CD4-positive, alpha-beta T cell treated with Interferon alpha-2 for 1 hour (primary cell): ENCODE measurements around the gene JAKMIP1.

Experiments used
- DNase-seq, 2 donors: peaks; one replicate each; pipeline ENCODE4 v3.0.0-alpha.2; 2020 to 2022

Gene JAKMIP1

DNA sequence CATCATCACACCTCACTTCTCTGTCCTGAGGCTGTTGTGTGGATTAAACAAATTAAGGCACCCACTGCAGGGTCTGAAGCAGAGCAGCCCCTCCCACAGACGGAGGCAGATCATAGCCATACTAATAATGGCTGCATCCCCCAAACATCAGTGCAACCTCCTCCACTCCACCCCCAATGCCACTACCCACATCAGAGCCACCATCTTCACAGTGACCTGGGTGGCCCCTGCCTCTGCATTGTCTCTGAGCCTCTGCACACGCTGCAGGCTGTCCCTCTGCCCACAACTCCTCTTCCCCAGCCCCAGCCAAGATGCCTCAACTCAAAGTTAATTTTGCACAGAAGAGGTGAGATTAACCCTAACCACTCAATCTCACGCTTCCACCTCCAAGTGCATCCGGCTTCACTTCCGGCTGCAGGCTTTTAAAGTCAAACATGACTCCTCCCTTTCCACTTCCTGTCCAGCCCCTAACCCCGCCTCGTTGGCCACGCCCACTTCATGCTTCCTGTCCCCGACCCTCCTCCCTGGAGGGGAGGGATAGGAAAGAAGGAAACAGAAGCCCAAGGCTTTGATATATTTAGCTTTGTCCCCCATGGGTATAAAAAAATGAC lies 22.7 kb downstream of the JAKMIP1 start:
- peak; percentile 42 to 81 for DNase-seq

DNA sequence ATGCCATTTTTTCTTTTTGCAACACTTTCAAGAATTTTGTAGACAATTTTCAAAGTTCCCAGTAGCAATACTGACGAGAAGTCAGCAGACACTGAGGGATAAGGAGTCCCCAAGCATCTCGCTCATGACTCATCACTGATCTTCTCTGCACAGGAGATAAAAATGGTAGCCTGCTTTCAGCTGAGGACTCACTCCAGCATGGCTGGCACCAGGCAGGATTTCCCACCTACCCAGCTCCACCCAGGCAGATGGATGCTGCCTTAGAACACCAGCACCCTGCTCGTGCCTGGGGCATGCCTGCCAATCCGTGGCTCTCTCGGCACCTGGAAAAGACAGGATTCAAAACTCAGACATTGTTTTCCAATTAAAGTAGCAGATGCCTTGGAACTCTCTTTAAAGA lies 24.9 kb downstream of the JAKMIP1 start:
- no peak for DNase-seq

DNA sequence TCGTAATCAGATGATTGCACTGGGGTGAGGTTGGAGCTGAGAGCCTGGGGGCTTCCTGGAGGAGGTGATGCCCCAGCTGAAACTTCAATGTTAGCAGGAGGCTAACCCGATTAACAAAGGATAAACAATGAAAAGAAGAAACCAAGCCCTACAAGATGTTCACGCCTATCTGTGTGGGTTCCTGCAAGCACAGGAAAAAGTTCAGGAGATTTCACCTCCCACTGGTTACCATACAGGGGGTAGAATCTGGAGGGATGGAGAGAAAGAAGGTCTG lies 27.5 kb downstream of the JAKMIP1 start:
- no peak for DNase-seq

DNA sequence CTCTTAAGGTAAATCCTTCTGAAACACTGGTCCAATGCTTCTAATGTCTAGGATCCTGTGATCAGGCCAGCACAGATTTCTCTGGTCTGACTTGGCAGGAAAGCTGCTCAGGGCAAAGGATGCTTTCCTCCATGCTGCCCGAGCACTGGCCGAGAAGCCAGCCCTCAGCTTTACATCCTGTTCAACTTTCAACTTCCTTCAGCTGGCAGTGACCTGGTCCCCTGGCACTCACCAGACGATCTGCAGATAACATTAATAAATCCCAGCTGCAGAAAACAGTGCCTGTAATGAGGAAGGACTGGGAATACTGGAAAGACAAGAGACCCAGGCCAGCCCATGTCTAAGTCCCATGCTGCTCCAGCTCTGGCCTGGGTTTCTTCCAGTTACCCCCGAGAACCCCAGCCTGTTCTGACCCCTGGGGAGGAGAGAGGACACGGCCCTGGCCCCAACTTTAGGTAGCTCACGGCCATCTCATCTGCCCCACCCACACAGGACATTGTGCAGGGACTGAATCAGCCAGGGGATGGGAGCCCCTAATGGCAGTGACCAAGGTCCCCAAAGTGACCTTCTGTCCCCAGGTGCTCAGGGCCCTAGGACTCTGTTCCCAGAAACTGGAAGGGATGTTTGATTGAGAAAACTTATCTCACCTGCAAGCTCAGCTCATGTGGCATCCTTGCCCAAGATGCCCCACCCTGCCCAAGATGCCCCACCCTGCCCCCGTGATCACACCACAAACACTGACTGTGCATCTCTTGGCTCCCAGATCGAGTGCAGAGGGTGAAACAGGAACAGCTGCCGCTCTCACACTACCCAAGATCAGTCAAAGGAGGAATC lies 28.0 kb downstream of the JAKMIP1 start:
- peak in 1 of 2 donors; percentile 53 for DNase-seq

DNA sequence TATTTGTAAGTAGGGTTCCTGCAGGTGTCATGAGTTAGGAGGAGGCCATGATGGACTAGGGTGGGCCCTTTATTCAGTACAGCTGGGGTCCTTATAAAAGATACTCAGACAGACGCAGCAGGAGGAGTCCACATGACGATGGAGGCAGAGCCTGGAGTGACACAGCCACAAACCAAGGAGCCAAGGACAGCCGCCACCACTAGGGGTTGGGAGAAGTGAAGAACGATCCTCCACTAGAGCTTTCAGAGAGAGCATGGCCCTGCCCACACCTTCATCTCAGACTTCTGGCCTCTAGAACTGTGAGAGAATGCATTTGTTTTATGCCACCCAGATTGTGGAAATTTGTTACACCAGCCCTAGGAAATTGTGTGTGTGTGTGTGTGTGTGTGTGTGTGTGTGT lies 31.1 kb downstream of the JAKMIP1 start:
- no peak for DNase-seq

DNA sequence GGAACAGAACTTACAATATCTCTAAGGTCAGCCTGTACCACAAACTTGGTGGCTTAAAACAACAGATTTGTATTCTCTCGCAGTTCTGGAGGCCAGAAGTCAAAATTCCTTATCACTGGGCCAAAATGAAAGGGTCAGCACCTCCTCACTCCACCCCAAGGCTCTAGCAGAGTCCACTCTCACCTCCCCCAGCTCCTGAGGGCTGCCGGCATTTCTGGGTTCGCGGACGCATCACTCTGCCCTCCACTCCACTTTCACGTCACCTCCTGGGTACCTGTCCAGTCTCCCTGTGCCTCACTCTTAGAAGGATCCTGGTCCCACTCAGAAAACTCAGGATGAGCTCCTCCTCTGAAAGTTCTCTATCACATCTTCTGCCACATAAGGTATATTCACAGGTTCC lies 34.6 kb downstream of the JAKMIP1 start:
- no peak for DNase-seq

DNA sequence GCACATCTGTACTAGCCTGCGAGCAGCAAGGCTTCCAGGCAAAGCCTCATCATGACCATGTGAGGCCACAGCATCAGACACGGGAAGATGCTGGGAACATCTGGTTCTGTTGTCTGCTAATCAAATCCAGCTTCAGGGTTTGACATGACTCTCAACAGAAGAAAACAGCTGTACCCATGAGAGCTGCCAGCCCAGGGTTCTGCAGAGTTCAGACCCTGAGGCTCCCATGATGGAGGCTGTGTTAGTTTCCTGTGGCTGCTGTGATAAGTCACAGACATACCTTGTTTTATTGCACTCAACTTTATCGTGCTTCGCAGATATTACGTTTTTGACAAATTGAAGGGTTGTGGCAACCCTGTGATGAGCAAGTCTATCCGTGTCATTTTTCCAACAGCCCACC lies 37.5 kb downstream of the JAKMIP1 start:
- no peak for DNase-seq

DNA sequence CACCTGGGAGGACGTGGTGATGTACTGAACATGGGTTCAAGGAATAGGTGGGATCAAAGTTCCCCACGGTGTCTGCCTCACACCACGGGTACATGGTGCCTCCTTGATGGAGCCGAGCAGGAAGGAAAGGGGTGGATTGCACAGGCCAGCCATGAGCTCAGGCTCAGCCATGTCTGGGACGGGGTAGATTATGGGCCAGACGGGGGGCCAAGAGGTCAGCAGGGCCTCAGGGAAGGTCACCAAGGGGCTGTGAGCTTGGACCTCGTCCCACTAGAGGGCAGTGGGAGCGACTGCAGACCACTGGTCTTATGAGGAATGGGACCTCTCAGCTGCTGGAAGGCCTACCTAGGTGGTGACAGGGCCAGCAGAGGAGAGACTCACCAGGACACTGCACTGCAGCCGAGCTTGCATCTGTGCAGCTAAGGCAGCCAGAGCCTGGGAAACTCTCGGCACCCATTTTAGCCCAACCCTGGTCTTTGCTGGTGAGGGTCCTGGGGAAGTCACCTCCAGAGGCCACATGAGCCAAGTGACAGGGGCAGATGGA lies 38.4 kb downstream of the JAKMIP1 start:
- DNase-seq = no peak

DNA sequence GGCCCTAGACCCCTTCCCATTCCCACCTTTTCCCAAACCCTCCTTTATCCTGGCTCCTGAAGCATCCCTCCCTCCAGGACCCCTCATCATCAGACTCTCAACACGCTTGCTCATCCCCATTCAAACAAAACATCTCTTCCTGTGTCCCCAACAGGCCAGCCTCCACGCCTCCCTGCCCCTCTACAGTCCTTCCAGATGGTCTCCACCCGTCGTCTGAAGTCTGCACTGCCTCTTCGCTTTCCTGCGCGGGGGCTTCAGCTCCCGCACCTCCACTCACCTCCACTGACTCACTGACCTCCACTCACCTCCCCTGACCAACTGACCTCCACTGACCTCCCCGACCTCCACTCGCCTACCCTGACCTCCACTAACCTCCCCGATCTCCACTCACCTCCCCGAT lies 39.8 kb downstream of the JAKMIP1 start:
- no peak for DNase-seq

DNA sequence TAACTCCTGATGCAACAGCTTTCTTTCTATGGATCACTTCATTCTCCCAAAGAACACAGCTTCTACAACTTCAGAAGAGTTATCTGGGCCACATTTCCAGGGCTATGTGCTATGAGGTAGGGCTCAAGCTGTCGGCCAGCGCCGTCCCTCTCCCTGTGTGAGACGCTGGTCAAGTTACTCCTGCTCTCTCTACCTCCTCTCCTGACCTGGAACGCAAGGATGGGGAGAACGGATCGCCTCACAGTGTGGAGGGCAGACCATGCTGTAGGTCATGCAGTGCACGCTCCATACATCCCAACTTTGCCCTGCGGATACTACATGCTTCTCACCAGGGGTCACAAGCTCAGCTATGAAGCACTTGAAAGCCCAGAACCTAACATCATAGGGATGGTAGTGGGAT lies 42.4 kb downstream of the JAKMIP1 start:
- DNase-seq = no peak

DNA sequence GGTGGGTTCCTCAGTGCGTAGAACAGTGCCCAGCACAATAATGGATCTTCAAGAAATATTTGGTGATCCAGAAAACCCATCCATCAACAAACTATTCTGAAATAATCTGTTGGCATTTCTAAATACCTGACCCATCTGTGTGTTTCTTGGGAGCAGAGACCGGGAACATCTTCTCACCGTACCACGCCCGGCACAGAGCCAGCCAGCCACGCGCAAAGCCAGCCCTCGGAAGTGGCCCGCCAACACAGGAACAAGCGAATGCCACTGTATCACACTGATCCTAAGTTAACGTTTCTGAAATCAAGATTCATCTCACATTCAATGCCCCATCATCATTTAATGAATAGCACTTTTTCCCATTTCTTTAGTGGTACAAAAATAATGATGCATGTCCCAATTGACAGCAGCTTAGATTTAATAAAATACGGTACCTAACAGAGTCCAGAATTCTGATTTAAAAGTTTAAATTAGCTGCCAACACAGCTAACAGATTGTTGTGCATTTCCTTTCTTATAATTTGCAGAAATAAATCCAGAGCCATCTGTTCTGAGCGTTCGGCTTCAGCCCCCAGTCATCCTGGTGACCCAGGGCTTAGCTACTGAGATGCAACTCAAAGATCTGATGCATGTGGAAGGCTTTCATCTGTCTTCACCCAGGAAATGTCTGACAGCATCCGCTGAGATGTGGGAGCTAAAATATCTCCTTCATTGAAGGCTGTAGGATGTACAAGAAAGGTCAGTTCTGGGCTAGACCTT lies 44.2 kb downstream of the JAKMIP1 start:
- no peak for DNase-seq

DNA sequence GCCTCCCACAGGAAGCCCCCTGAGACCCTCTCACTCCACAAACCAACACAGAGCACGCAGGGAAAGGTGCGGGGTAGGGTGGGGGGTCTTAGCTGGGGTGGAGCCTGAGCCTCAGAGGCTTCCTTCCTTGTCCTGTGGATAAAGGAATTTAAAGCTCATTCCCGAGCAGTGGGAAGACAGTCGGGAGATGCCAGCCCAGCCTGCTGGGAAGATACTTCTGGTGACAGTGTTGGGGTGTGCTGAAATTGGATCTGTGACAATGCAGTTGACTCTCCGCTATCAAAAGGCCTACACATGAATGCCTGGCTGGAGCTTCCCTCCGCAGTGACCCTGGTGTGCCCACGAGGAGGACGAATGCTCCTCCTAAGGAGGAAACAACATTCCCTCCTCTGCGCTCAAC lies 45.5 kb downstream of the JAKMIP1 start:
- DNase-seq = no peak

DNA sequence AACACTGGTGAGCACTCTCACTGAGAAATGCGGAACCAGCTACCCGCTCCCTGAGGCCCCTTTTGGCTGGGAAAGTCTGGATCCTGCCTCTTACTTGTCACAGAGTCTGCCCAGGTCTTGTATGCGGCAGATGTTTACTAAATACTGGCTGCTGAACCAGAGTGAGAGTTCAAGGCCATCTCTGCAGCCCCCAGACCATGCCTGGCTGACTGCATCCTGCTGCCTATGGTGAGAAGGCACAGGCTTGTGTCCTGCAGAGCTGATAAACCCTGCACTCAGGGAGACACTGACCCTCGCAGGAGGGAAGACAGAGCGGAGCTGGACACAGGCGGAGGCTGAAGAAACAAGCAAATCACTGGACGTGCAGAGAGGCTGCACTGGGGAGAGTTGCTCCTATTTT lies 46.5 kb downstream of the JAKMIP1 start:
- no peak for DNase-seq

DNA sequence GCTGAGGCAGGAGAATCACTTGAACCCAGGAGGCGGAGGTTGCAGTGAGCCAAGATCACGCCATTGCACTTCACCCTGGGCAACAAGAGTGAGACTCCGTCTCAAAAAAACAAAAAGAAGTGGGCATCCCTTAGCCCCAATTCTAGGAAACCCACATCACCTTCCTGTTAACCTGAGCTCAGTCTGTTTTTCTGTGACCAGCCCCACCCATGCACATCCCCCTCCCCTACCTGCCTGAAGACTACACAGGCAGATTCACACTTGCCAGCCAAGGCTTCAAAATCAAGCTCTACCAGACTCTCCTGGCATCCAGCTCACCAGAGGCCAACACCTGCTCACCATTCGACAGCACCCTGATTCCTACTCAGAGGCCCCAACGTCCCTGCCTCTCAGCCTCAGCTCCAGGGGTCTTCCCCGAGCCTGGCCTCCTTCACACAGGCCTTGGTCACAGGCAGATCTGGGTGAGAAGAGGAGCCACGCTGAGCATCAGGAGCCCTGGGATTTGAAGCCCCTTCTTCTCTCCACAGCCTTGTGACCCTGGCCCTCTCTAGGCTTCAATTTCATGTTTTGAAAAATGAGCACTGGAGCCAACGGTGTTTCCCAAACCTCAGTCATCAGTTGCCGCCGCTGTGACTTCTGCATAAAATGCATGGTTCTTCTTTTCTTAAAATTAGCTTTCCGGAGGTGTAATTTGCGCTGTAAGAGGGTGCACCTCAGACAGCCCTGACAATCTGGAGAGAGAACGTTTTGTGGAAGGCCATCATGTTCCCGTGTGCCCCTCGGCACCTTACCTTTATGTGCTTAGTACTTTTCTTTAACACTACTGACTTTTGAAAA lies 47.3 kb downstream of the JAKMIP1 start:
- DNase-seq = peak in 1 of 2 donors; percentile 65

DNA sequence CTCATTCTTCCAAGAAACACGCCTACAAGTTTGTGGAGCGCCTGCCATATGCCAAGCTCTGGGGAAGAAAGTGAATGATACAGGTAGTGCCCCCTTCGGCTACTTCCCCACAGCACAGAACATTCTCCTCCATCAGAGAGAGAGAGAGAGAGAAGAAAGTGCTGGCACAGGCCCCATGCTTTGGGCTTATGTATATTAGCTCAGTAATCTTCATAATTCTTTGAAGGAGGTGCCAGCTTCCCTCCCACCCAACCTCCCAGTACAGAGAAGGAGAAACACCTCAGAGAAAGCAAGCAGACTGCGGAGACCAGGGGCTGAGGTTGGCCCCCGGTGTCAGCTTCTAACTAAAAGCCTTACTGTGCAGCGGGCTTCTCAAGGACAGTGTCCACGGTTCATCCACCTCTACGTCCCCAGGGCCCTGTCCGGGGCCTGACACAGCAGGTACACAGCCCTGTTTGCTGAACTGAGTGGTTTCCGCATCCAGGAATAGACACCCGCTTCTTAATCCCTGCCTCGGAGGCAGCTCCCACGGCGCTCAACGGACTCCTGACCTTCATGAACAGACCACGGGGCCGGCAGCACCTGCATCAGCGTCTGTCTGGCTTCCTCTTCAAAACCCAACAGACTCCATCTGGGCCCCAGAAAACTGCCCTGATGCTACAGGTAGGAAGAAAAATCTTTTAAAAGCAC lies 50.2 kb downstream of the JAKMIP1 start:
- DNase-seq = no peak

DNA sequence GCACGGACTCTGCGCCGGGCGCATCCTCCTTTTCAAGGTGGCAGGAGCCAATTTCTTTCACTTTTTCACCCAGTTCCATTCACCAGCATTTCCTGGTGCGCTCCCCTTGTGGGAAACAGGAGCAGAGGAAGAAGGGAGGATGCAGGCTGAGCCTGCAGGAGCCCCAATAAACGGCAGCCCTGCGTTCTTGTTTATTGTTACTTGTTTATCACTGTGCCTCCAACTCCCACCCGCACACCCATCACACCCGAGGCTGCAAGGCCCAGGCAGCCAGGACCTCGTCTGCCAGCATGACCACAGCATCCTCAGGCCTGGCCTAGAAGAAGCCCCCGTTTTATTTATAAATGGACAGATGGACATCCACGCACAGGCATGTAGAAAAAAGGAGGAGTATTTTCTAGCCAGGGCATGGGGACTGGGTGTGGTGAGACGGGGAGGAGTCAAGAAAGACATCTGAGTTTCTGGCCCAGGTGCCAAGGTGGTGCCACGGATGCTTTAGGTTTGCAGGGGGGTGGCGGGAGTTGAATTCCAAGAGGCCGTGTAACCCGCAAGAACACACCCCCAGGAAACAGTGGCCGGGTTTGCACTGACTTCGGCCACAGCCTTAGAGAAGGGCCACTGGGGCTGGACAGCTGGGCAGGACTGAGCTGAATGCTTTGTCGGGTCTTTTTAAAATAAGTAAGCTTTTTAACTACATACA lies 51.7 kb downstream of the JAKMIP1 start:
- DNase-seq = no peak

DNA sequence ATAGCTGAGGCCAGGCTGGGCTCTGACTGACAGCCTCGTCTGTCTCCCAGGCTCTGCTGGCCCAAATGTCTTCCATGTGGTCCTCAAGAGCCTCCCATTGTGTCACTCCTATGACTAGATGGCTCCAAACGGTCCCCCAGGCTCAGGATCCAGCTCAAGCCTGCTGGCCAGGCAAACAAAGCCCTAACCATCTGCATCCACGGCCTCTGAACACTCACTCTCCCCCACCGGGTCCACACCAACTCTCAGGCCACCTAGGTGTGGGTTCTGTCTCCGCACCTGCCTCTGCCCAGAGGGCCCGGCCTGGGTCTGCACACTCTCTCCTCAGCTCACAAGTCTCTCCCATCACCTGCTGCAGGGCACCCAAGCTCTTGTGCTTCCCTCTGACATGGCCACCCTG lies 52.9 kb downstream of the JAKMIP1 start:
- DNase-seq = no peak

DNA sequence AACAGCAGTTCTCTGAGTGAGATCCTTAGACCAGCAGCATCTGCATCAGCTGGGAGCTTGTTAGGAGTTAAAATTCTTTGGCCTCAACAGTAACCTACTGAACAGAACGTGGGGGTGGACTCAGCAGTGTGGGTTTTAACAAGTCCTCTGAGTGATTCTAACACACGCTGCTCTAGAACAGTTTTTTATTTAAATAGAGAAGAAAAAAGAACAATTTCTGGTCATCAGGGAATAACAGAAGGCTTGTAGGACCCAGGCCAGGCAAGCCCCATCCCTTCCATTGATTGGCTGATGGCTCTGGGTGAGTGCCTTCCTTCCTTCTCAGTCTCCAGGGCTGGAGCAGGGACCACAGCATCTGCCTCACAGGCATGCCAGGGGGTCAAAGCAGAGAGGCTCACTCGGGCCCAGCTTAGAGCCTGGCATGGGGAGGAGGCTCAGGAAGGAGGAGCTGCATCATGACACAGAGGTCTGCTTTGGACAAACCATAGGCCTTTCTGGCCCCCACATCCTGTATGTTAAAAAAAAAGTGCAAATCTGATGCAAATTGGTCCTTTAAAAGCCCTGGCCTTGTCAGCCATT lies 56.7 kb downstream of the JAKMIP1 start:
- DNase-seq = no peak

DNA sequence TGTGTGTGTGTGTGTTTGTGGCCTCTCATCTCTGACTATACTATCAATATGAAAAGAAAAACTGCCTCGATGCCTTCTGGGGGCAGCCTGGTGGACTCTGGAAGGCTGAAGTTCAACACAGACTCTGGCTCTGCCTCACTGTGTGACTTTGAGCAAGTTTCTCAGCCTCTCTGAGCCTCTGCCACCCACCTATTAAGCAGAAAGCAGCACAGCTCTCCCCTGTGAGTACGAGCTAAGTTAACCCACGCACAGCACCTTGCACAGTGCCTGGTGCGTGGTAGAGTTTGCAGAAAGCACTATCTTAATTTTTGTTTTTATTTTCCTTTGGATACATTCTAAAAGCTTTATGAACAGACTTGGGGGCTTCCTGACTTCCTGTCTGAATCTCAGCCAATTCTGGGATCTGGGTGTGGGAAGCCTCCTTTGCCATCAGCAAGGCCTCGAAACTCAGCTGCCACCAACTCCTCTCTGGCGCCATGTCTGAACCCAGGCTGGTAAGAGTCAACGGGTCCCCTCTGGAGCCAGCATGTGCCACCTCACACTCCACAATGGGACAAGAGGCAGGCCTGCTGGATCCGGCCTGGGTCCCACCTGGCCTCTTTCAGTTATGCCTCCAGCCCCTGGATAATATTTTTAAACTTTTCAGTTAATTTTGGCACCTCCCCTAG lies 57.3 kb downstream of the JAKMIP1 start:
- no peak for DNase-seq

DNA sequence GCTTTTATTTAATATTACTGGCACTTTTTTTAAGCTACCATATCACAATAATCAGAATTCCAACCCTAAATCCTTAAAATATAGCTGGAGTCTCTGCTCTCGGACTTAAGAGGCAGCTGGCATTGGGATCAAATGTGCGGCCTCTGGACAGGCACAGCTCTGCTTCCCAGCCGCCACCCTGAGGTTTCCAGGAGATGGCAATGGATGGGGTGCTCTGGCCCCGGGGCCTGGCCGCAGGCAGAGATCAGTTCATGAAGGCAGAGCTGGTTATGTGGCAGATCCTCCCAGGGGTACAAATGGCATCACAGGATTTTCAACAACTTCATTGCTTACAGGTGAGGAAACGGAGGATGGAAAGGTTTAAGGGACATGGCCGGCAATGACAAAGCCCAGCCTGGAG lies 57.8 kb downstream of the JAKMIP1 start:
- DNase-seq = no peak

DNA sequence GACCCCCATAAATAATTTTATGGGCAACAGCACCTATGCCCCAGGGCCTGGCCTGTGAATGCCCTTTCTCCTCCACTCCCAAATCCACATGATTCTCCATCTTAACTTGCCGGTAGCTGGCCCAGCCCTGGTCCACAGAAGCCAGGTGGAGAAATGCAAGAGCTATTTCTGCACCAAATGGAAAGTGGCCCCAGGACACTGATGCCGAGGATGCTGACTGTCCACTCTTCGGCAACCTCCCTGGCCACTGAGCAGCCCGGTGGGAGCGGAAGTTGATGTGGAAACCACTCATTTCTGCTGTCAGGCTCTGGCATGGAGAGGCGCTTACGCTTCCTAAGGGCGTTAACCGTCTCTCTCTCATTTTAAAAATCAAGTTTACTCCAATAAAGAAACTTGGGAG lies 58.8 kb downstream of the JAKMIP1 start:
- no peak for DNase-seq
